Nephron progenitor cell (in vitro differentiated cells): ENCODE results near the gene TEKT5.

Experiments used
- DNase-seq: peaks from one replicate; pipeline ENCODE4 v3.0.0; 2021
- H3K27ac Mint-ChIP-seq: 2 replicates; pipeline ENCODE4 v1.8.0; 2021; ENCODE audit warnings: mild to moderate bottlenecking, moderate library complexity, mixed read lengths
- H3K27me3 Mint-ChIP-seq: 2 replicates; pipeline ENCODE4 v1.8.0; 2021; ENCODE audit warnings: mild to moderate bottlenecking, low read depth, mixed read lengths; ENCODE audit not compliant: poor library complexity
- H3K36me3 Mint-ChIP-seq: 2 replicates; pipeline ENCODE4 v1.8.0; 2021; ENCODE audit warnings: low read depth, mixed read lengths
- H3K4me1 Mint-ChIP-seq: 2 replicates; pipeline ENCODE4 v1.8.0; 2021; ENCODE audit warnings: mixed read lengths
- H3K4me3 Mint-ChIP-seq: 2 replicates; pipeline ENCODE4 v1.8.0; 2021; ENCODE audit warnings: mild to moderate bottlenecking, moderate library complexity, mixed read lengths
- H3K9me3 Mint-ChIP-seq: 2 replicates; pipeline ENCODE4 v1.8.0; 2021; ENCODE audit warnings: mild to moderate bottlenecking, moderate library complexity, mixed read lengths
- CTCF ChIP-seq: fragments of 200-600 bp; sonication (generic); IDR thresholded peaks from 2 replicates; pipeline ENCODE4 v1.5.0; 2021; ENCODE audit warnings: antibody characterized with exemption

Gene TEKT5

DNA sequence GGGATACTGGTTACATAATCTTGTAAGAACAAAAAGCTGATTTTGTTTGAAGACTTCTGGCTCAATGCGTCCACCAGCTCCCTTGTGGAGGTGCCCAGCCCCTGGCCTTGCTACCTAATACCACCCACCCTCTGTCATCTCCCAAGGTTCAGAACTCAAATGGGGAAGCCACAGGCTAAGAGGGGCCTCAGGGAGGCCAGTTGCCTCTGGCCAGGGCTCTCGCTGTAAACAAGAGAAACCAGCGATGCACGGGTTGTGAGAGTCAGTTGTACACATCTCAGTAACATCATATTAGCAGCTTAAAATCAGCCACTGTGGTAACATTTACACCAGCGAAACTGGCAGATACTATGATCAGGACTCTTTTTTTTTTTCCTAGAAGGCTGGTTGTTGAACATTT, 6.0 kb downstream of the TEKT5 start:
- no peak for TF ChIP-seq CTCF
- peaks cover 8% of the 10 kb centered on the region for H3K9me3 Mint-ChIP-seq

DNA sequence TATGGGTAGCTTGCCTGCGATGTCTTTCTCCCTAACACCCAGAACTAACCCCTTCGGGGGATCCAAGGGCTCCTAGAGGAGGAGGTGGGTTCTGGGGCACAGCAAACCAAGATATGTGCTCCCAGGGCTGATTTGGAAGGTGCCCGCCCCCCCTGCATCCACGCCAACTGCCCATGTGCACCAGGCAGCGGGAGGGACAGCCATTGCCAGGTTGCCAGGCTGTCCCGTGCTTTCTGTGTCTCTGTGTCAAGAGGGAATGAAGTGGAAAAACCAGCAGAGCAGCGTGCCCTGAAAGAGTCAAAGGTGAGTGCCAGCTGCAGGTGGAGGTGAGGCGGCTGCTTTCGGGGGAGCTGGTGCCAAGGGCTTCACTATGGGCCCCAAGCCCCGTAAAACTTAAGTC, 6.4 kb downstream of the TEKT5 start:
- no peak for DNase-seq
- no peak overlapping the region for H3K27ac Mint-ChIP-seq
- H3K4me3 Mint-ChIP-seq, result no peak overlapping the region
- no peak for TF ChIP-seq CTCF
- peaks cover 15% of the 10 kb centered on the region for H3K27me3 Mint-ChIP-seq
- peaks cover 8% of the 10 kb centered on the region for H3K9me3 Mint-ChIP-seq
- H3K4me1 Mint-ChIP-seq, result peaks cover 28% of the 10 kb centered on the region
- H3K36me3 Mint-ChIP-seq, result no peaks in the 10 kb centered on the region

More for the DNA sequence above, 6.0 kb downstream of the TEKT5 start:
- Mint-ChIP-seq H3K4me1 (peaks cover 27% of the 10 kb centered on the region), H3K27me3 (peaks cover 15% of the 10 kb centered on the region), H3K36me3 (no peaks in the 10 kb centered on the region), H3K4me3 (no peak overlapping the region), H3K27ac (no peak overlapping the region)
- no peak for DNase-seq

GRCh38 chr16:10685709-10686108, 9.0 kb downstream of the TEKT5 start:
- no peak for DNase-seq
- Mint-ChIP-seq H3K4me1 (peaks cover 28% of the 10 kb centered on the region), H3K36me3 (no peaks in the 10 kb centered on the region), H3K9me3 (no peaks in the 10 kb centered on the region), H3K27me3 (peaks cover 11% of the 10 kb centered on the region), H3K27ac (no peak overlapping the region), H3K4me3 (no peak overlapping the region)
- no peak for TF ChIP-seq CTCF

DNA sequence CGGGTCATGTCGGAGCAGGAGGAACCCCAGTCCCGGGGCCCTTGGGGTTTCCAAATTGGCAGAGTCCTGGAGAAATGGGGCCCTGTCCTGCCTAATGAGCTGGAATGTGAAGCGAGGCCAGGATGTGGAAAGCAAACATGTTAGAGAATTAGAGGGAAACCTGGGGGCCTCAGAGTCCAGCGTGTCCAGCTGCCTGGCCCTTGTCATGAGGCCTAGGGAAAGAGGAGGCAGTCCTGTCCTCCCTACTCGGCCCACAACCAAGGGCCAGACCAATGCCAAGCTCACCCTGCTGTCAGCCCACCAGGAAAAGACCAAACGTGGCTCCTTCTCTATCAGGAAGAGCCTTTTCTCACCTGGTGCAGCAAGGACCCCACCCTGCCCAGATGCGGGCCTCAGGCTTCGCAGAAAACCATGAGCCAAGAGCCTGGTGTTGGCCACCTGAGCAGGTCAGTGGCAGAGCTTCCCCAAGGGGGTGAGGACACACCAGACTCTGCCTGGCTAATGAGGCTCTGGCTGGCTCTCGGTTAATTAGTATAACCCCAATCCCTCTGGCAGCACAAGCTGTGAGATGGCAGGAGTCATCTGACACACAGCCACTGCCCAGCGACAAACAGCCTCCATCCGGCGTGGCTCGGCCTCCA, 10.1 kb downstream of the TEKT5 start:
- Mint-ChIP-seq H3K4me1 (peaks cover 28% of the 10 kb centered on the region), H3K4me3 (no peak overlapping the region), H3K27ac (no peak overlapping the region), H3K9me3 (no peaks in the 10 kb centered on the region), H3K36me3 (no peaks in the 10 kb centered on the region), H3K27me3 (peaks cover 6% of the 10 kb centered on the region)
- DNase-seq, result no peak
- no peak for TF ChIP-seq CTCF

- DNase-seq, result no peak
- no peak for TF ChIP-seq CTCF
Measured at GRCh38 chr16:10683170-10683569, 11.6 kb downstream of the TEKT5 start.

DNA sequence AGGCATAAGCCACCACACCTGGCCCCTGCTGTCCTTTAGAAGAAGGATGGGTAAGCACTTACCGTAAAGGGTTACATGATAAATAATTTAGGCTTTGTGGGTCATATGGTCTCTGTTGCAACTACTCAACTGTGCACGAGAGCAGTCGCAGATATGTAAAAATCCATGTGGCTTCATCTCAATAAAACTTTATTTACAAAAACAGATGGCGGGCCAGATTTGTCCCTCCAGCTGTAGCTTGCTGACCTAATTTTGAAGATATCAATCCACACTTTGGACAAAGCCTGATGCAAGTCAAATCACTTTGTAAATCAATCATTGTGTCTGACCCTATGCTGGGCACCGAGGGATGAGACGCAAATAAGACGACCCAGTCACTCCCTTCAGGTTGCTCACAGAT, 12.1 kb downstream of the TEKT5 start:
- no peaks in the 10 kb centered on the region for H3K9me3 Mint-ChIP-seq
- H3K27me3 Mint-ChIP-seq, result peaks cover 9% of the 10 kb centered on the region
- H3K36me3 Mint-ChIP-seq, result no peaks in the 10 kb centered on the region
- H3K4me1 Mint-ChIP-seq, result peaks cover 29% of the 10 kb centered on the region
- no peak for TF ChIP-seq CTCF
- no peak overlapping the region for H3K4me3 Mint-ChIP-seq
- no peak overlapping the region for H3K27ac Mint-ChIP-seq
- no peak for DNase-seq

More at GRCh38 chr16:10683170-10683569, 11.6 kb downstream of the TEKT5 start:
- H3K4me3 Mint-ChIP-seq, result no peak overlapping the region
- H3K36me3 Mint-ChIP-seq, result no peaks in the 10 kb centered on the region
- H3K9me3 Mint-ChIP-seq, result no peaks in the 10 kb centered on the region
- peaks cover 24% of the 10 kb centered on the region for H3K4me1 Mint-ChIP-seq
- no peak overlapping the region for H3K27ac Mint-ChIP-seq
- peaks cover 9% of the 10 kb centered on the region for H3K27me3 Mint-ChIP-seq
